Bone marrow (tissue), 2 donors: Measurements from ENCODE around the gene LPP.

Experiments
- DNase-seq, 2 donors: peaks; one replicate each; lab custom pipeline; 2025; lab: John Stamatoyannopoulos, UW

Gene LPP

GRCh38 chr3:188272481-188273372, 118.8 kb downstream of the LPP start:
- DNase-seq: no peak

GRCh38 chr3:188274249-188274915, 120.4 kb downstream of the LPP start:
- DNase-seq: no peak

GRCh38 chr3:188276375-188276774, 122.4 kb downstream of the LPP start:
- DNase-seq: no peak

GRCh38 chr3:188278717-188279324, 124.9 kb downstream of the LPP start:
- DNase-seq: no peak

GRCh38 chr3:188279502-188280335, 125.8 kb downstream of the LPP start:
- no peak for DNase-seq

GRCh38 chr3:188280627-188281026, 126.7 kb downstream of the LPP start:
- no peak for DNase-seq

- no peak for DNase-seq
Observed at GRCh38 chr3:188282871-188283270, 128.9 kb downstream of the LPP start.

- no peak for DNase-seq
Observed at GRCh38 chr3:188283347-188283746, 129.4 kb downstream of the LPP start.

- no peak for DNase-seq
Observed at GRCh38 chr3:188284455-188285212, 130.7 kb downstream of the LPP start.

- DNase-seq: no peak
Observed at GRCh38 chr3:188286087-188286513, 132.1 kb downstream of the LPP start.

- no peak for DNase-seq
Observed at GRCh38 chr3:188287339-188287738, 133.4 kb downstream of the LPP start.

GRCh38 chr3:188287762-188288505, 134.0 kb downstream of the LPP start:
- DNase-seq: no peak

GRCh38 chr3:188292251-188292650, 138.3 kb downstream of the LPP start:
- no peak for DNase-seq

GRCh38 chr3:188292827-188293226, 138.9 kb downstream of the LPP start:
- no peak for DNase-seq

- no peak for DNase-seq
Observed at GRCh38 chr3:188294113-188294512, 140.2 kb downstream of the LPP start.

GRCh38 chr3:188294823-188295487, 141.0 kb downstream of the LPP start:
- DNase-seq: no peak

GRCh38 chr3:188295876-188296275, 141.9 kb downstream of the LPP start:
- DNase-seq: no peak

GRCh38 chr3:188296761-188297612, 143.0 kb downstream of the LPP start:
- DNase-seq: peak in 1 of 2 donors; percentile 20

GRCh38 chr3:188298585-188298984, 144.6 kb downstream of the LPP start:
- DNase-seq: no peak
